ENCODE measurements around the gene FLNB.

GRCh38 chr3:58043933-58044332, 35.7 kb downstream of the FLNB start:
- TF ChIP-seq CTCF (IDR thresholded peaks at IDR 0.05) (no peak), EZH2 (IDR thresholded peaks at IDR 0.05) (no peak)
